ENCODE results near the gene SEZ6L. TPM values are rescaled to one million over a fixed set of nuclear protein-coding genes. Genes with fewer than 3 reads are reported as not detected.

SEZ6L gene
- total RNA-seq, 2 donors from 2014 or later = 0.09 to 0.14 TPM

DNA sequence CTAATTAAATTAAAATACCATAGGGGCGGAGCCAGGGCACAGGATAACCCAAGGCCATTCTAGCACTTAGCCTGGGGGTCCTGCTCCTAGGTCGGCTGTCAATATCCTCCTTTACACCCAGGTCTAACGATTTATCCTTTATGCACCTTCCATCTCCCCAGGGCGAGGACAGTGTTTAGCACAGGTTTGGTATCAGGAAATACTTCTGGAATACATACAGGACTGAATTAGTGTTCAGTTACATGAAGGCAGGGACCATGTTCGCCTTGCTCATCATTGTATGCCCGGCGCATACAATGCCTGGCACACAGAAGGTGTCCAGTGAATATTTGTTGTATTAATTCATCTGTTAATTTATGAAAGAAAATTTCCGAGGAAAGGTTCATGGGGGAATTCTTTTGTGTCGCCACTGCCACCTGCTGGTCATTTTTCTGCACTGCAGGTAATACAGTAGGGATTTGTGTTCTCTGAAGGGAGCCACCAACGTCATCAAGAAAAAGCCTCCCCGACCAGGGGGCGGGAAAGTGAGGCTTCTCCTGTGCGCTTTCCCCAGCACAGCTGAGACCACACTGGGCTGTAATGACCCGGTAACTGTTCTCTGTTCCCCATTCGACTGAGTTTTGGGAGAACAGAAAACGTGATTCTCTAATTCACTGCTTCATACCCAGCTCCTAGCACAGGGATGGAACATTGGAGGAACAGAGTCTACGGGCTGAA is 191.1 kb downstream of the SEZ6L start:
- intact Hi-C loops (cut with DNase I) = no loop called here
- peak; percentile 82 for DNase-seq (ENCODE audit: low spot score)

DNA sequence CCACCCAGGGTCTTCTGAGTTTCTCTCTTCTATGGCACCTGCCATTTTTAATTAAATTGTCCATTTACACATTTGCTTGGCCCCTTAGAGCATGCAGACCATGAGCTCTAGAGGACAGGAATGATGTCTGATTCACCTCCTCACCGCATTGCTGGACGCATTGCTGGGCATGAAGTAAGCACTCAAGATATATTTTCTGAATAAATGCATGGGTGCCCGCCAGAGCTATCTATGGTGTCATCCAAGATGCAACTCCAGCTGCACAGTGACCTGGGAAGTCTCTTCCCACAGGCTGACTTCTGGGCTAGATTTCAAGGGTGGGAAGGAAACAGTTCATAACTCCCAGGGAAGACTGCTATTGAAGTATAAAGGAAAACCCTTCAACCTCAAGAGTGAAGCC is 193.2 kb downstream of the SEZ6L start:
- intact Hi-C loops (cut with DNase I) = no loop called here

DNA sequence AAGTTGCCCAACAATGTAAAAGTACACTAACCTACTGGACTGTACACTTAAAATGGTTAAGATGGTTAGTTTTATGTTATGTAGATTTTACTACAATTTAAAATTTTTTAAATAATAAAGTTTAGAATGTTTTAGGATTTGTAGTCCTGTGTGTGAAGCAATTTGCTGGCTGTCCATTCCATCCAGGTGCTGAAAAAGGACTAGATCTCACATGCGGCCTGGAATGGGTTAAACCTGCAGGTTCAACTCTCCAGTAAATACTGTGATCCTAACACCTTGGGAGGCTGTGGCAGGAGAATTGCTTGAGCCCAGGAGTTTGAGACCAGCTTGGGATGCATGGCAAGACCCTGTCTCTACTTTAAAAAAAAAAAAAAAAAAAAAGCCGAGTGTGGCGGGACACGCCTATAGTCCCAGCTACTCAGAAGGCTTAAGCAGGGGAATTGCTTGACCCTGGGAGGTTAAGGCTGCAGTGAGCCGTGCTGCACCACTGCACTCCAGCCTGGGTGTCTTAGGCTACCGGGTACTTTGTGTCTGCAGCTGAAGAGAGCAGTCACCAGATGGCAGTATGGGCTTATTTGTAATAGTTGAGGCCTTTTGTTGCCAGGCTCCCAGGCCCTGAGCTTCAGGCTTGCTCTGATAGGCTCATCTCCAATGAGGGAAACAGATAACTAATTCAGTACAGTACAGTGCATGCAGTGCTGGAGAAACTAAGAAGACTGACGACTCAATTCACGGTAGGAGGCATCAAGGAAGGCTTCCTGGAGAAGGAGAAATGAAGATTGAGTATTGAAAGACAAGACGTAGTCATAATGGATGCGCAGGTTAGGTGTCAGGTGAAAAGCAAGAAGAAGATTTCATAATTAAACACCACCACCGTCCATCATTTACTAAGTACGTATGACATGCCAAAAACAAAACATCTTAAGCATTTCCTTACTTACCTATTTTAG is 195.1 kb downstream of the SEZ6L start:
- DNase-seq (ENCODE audit: low spot score) = no peak
- intact Hi-C loops (cut with DNase I) = no loop called here

More for the DNA sequence above, 193.2 kb downstream of the SEZ6L start:
- no peak for DNase-seq (ENCODE audit: low spot score)

DNA sequence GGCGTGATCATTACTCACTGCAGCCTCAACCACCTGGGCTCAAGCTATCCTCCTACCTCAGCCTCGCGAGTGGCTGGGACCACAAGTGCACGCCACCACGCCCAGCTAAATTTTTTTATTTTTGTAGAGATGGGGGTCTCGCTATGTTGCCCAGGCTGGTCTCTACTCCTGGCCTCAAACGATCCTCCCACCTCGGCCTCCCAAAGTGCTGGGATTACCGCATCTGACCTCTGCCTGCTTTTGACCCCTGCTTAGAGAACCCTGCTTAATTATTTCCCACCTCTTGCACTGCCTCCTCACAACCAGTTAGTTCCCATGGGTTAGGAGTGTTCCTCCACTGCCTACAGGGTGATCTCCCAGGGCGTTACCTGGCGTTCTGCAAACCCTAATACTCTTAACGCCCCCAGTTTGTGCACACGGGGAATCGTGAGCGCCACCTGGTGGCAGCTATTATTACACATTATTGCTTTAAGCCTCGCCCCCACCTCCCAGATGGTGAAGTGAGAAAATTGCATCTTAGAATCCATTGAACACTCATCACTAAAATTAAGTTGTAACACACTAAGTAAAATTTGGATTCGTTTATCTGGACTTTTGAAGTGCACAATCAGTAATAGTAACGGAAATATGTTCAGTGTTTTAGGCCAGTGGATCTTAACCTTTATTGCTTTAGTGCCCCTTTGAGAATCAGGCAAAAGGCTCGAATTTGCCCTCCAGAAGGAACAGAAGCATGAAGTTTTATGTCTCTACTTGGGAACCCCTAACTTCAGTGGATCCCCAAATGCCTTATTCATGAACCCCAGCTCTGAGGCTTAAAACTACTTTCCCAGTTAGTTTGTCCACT is 198.4 kb downstream of the SEZ6L start:
- DNase-seq (ENCODE audit: low spot score) = no peak
- intact Hi-C loops (cut with DNase I) = no loop called here

DNA sequence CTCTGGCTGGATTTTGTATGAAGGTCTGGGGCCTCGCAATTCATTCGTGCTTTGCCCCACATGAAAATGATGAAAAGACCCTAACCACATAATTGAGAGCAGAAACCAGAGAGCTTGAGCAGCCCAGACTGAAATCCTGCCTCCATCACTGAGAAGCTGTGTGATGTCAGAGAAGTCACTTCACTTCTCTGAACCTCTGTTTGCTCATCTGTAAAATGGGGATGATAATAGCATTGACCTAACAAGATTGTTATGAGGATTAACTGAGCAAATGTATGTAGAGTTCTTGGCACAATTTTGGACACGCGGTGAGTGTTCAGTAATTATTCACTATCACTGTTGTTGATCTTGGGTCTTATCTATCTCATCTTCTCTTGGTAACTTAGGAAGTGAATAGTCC is 203.6 kb downstream of the SEZ6L start:
- DNase-seq (ENCODE audit: low spot score) = no peak
- intact Hi-C loops (cut with DNase I) = no loop called here

DNA sequence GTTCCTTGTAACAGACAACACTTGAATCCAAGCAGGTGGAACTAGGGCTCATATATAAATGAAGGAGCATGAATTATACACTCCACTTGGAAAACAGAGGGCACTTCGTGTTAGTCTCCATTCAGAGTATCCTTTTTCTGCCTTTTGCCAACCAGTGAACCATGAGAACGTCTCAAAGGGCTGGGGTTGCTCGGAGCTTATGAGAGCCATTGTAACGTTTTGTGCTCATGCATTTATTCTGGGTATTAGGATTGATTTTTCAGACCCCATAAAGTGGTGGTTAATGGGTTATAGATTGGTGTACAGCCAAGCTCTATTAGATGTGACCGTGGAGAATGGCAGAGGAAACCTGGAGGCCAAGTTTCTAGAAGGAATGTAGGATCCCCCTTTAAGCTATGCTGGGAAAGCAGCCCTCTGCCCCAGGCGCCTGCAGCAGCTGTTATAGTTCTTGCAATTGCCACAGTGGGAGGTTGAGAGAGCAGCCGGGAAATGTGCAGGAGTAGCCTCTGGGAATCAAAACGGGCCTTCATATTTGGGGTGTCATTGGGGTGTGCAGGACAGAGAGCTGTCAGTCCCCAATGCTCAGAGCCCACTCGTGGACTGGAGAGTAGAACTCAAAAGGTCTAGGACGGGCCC is 205.2 kb downstream of the SEZ6L start:
- intact Hi-C loops (cut with DNase I) = no loop called here
- no peak for DNase-seq (ENCODE audit: low spot score)

DNA sequence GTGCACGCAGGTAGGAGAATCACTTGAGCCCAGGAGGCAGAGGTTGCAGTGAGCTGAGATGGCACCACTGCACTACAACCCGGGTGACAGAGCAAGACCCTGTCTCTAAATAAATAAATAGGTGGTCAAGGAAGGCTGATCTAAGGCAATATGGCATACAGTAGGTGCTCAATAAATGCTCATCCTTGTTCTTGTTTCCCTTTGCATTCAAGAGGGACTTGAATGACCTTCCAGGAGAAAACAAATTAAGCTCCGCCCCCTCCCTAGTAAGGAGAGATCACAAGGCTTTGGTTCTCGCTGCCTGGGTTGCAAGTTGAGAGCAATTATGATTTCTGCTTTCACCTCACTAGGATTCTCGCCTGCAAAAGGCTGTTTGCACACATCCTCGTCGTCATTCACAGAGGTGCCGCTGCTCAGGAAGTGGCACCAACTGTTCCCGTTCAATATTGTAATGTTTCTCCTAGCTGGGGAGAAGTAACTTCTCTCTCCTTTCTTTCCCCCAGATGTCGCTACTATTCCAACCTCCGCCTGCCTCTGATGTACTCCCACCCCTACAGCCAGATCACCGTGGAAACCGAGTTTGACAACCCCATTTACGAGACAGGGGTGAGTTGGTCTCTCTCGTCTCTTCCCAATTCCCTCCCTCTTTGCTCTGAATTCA is 208.0 kb downstream of the SEZ6L start:
- no peak for DNase-seq (ENCODE audit: low spot score)
- intact Hi-C loops (cut with DNase I) = no loop called here

DNA sequence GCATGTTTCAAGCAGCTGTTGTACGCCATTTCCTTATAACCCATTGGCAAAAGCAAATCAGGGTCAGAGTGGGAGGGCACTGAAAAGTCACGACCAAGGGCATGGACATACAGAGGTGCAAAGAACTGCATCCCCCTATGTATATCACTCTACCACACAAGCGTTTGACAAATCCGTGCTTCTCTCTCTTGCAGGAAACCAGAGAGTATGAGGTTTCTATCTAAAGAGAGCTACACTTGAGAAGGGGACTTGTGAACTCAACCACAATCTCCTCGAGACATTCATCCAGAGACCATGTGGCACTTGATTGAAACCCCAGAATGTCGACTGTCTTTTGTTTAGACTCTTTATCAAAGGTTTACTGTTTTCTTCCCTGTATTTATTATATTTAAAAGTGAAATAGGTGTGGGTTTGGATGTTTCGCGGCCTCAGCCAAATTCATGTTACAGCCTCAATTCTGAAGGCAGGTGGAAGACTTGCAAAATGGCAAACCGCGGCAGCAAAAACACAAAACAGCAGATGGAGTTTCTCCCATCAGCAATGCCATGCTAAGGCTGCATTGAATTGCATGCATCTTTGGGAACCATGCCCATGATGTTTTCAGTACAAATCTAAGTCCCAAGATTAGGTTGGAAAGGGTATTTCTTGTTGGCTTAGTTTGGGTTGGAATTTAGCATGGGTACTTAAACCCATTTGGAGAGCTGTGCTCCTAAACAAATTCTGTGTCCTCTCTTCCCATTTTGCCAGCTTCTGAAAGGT is 211.0 kb downstream of the SEZ6L start:
- intact Hi-C loops (cut with DNase I) = no loop called here
- no peak for DNase-seq (ENCODE audit: low spot score)

DNA sequence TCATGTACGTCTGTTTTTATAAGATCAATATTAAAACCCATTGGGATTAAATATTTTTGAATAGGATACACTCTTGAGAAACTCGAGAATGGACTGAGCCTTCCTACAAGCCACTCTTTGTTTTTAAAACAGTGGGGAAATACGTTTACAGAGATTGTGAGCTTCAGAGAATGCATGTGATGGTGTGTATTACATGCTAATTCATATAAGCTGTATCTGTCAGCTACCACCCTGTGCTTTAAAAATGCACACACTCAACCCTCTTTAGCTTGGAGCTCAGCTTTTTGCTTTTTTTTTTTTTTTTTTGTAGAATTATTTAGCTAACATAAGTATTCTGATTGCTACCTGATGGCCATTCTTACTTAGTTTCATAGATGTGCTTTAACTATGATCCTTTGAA is 213.5 kb downstream of the SEZ6L start:
- intact Hi-C loops (cut with DNase I) = no loop called here
- DNase-seq (ENCODE audit: low spot score) = no peak

DNA sequence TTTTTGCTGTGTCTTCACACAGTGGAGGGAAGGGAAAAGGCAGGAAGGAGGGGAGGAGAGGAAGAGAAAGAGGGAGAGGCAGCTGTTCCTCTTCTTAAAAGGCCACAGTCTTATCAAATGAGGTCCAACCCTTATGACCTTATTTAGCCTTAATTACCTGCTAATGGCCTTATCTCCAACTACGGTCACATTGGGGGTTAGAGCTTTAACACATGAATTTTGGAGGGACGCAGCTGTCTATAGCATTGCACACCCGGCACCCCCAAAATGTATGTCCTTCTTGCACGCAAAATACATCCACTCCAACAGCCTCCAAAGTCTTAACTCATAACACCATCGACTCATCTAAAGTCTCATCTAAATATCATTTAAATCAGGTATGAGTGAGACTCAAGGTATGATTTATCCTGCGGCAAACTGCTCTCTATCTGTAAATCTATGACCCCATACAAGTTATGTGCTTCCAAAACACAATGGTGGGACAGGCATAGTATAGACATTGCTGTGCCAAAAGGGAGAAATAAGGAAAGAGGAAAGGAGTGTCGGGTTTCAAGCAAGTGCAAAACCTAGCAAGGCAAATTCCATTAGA is 214.8 kb downstream of the SEZ6L start:
- intact Hi-C loops (cut with DNase I) = no loop called here
- DNase-seq (ENCODE audit: low spot score) = no peak

DNA sequence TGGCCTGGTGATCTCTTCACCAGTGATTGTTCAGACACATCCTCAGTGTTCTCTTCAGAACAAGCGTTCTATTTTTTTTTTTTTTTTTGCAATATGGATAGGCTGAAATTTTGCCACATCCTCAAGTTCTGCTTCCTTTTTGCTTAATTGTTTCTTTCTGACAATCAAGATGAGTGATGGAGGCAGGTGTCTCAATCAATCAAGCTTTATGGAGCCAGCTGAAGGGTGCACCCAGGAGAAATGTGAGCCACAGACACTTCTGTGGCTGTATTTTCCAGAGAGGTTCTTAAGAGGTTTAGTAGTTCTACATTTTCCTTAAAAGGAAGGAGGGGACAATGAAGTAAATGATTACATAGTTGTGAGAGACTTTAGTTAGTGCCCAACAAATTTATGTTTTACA is 215.9 kb downstream of the SEZ6L start:
- intact Hi-C loops (cut with DNase I) = no loop called here
- DNase-seq (ENCODE audit: low spot score) = no peak

DNA sequence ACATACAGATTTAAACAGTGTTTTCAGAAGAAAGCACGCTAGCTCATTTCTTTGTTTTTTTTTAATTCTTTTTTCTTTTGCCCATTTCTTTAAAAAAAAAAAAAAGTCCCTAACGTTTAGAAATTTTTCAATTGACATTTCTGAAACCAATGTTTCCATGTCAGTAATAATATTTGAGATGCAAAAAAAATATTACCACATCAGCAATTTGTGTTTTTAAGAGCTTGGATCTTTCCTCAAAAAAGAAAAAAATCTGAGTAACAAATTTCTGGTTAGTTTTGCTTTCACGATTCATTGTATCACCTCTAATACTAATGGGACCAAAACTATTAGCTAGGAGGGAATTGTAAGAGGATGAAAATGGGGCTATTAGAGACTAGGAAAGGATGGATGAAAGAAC is 219.9 kb downstream of the SEZ6L start:
- no peak for DNase-seq (ENCODE audit: low spot score)
- intact Hi-C loops (cut with DNase I) = no loop called here

DNA sequence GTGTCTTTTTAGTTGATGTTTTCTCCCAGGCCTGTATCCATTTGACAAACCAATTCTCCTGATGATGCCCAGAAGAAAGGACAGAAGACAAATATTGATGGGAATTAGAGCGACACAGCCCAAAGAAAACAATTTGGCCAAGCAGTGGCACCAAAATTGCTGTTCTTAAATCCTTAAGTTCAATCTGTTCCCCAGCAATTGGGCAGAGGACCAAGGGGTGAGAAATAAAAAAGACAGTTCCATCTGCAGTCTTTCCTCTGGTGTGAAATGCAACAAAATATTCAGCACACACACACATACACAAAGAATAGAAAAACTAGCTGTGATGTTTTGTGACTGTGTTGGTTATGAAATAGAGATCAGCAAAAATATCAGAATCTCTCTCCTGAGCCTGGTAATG is 221.8 kb downstream of the SEZ6L start:
- intact Hi-C loops (cut with DNase I) = no loop called here
- no peak for DNase-seq (ENCODE audit: low spot score)

DNA sequence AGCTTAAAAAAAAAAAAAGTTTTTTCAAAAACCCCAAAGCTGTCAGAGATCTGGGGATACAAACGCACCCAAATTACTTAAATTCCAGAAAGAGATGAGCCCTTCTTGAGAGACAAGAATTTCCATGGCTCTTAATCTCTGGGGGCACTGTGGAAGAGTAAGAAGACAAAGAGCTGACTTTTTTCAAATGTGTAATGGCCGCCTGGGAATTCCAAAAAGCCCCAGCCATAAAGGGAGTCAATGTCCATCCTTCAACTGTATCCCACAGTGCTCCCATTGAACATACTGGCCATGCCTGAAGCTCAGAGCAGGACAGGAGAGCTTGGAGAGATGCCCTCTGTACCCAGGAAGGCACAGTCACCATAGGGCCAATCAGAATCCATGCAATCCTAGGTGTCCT is 222.4 kb downstream of the SEZ6L start:
- intact Hi-C loops (cut with DNase I) = no loop called here
- DNase-seq (ENCODE audit: low spot score) = no peak

DNA sequence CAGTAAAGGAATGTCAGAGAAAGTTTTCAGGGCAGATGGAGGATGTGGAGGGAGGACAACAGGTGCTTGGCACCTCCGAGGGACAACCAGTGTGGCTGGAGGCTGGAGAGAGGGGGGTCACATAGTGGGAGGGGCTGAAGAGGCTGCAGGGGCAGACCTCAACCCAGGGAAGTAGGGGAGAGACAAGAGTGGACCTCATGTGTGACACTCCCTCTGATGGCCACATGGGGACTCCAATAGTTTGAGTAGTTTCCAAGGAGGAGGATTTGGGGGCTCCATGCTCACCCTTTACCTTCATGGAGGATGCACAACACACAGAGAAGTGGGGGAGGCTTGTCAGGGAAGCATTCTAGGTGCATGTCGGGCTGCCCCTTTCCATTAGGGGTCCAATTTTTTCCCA is 224.7 kb downstream of the SEZ6L start:
- no peak for DNase-seq (ENCODE audit: low spot score)
- intact Hi-C loops (cut with DNase I) = no loop called here

DNA sequence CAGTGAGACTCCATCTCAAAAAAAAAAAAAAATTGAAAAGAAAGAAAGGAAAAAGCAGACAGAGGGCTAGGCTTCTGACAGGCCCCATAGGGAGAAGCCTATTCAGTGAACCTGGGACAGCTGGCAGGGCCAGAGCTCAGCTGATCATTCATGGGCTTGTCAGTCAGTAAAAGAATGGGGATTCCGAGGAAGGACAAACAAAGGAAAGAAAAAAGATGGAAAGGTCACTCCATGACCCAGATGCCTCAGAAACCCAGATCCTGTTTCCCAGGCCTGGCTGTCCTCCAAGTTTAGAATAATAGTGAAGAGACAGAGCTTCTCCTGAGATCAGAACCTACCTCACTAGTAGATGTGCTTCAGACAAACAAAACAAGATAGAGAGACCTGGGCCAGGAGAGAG is 225.5 kb downstream of the SEZ6L start:
- intact Hi-C loops (cut with DNase I) = loop anchor here in 1 of 2 donors (5.0 kb wide), 1 partner anchor 68 kb away; no protein-coding TSS in a partner anchor
- no peak for DNase-seq (ENCODE audit: low spot score)

DNA sequence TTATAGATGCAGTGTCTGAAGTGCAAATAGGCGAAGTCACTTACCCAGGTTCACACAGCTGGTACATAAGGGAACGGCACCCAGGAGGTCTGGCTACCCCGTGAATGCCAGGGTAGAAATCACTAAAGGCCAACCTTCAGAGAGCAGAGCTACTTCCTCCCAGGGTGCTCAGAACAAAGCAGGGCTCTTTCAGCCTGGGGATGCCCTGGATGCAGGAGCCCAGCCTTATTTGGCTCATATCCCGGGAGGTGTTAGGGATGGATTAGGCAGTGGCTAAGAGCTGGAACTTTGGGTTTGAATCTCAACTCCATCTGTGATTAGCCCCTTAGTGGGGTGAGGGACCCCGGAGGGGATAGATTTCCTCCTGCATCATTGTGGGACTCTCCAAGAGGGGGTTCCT is 226.7 kb downstream of the SEZ6L start:
- intact Hi-C loops (cut with DNase I) = loop anchor here in 1 of 2 donors (5.0 kb wide), 1 partner anchor 66 kb away; no protein-coding TSS in a partner anchor

More for the DNA sequence above, 226.7 kb downstream of the SEZ6L start:
- DNase-seq (ENCODE audit: low spot score) = no peak

Data from posterior vena cava (tissue), 2 donors.